ENCODE measurements around the gene ACP5. TPM values are rescaled to one million over a fixed set of nuclear protein-coding genes. Genes with fewer than 3 reads are reported as not detected.

ACP5 gene
- polyA plus RNA-seq, 1 donor (not counting 4 experiments of a cell fraction or from before 2014, with no cell fraction given): 15.0 TPM

DNA sequence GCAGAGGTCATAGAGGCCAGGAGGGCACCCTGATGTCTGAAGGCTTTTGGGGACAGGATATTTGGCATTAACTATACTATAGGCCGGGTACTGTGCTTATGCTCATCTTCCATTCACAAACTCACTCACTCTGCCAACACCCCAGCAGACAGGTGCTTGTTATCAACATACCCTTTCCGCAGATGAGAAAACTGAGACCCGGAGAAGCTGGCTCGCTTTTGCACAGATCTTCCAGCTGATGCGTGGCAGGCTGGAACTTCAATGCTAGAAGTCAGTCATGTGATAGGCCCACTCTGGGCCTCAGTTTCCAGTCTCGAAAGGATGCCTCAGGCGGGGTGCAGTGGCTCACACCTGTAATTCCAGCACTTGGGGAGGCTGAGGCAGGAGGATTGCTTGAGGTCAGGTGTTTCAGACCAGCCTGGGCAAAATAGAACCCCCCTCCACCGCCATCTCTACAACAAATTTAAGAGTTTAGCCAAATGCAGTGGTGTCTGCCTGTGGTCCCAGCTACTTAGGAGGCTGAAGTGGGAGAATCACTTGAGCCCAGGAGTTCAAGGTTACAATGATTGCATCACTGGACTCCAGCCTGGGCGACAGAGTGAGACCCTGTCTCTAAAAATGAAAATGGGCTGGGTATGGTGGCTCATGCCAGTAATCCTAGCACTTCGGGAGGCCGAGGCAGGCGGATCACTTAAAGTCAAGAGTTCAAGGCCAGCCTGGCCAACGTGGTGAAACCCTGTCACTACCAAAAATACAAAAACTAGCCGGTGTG lies 29.3 kb downstream of the ACP5 start:
- dilution Hi-C loops (cut with MboI; ENCODE audit: extremely low pct_ligation_motif_present, low sequenced_read_pairs): no loop called here

DNA sequence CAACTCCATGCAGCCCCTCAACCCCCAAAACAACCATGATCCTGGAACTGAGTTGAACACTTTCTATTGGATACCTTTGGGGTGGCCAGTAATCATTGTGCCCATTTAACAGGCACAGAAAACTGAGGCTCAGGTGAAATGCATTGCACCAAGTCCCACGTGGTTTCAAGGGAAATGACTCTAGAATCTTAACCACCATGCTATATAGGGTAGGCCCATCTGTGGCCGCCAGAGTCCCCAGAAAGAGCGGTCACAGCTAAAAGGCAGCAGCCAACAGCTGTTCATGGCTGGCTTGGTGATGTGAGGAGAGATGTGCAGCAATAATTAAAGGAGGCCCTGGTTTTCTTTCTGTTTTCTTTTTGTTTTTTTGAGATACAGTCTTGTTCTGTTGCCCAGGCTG lies 36.2 kb downstream of the ACP5 start:
- Histone ChIP-seq H3K27ac (ENCODE audit: control insufficient read depth, insufficient read depth, low read length) (no peak overlapping the region), H3K9me3 (ENCODE audit: control insufficient read depth, low read depth, low read length) (no peaks in the 10 kb centered on the region), H4K20me1 (ENCODE audit: control insufficient read depth, extremely low read depth, insufficient read depth, low read length) (peaks cover 2% of the 10 kb centered on the region), H3K4me2 (ENCODE audit: control insufficient read depth, extremely low read depth, insufficient read depth, low read depth, low read length) (no peak overlapping the region), H2AFZ (ENCODE audit: control insufficient read depth, low read length) (no peak overlapping the region), H3K36me3 (ENCODE audit: control insufficient read depth in 2 of 2, extremely low read depth in 1 of 2, insufficient read depth in 2 of 2, low read length in 2 of 2) (no peaks in the 10 kb centered on the region), H3K4me3 (ENCODE audit: control insufficient read depth in 2 of 3, extremely low read depth in 1 of 3, insufficient read depth in 2 of 3, low read depth in 1 of 3, low read length in 3 of 3) (no peak overlapping the region), H3K9me1 (ENCODE audit: control insufficient read depth, extremely low read depth, insufficient read depth, low read length) (no peaks in the 10 kb centered on the region), H3K27me3 (ENCODE audit: control insufficient read depth, extremely low read depth, insufficient read depth, low read length) (peaks cover 12% of the 10 kb centered on the region), H3K9ac (ENCODE audit: control insufficient read depth, extremely low read depth, insufficient read depth, low read length) (no peak overlapping the region), H3K4me1 (ENCODE audit: control insufficient read depth, extremely low read depth, insufficient read depth, low read length) (peaks cover 9% of the 10 kb centered on the region), H3K79me2 (ENCODE audit: control insufficient read depth, insufficient read depth, low read length) (no peaks in the 10 kb centered on the region)
- dilution Hi-C loops (cut with MboI; ENCODE audit: extremely low pct_ligation_motif_present, low sequenced_read_pairs): no loop called here
- FAIRE-seq (no peak), DNase-seq (ENCODE audit: low read depth, low spot score) (no peak)
- TF ChIP-seq, protein P1, sequence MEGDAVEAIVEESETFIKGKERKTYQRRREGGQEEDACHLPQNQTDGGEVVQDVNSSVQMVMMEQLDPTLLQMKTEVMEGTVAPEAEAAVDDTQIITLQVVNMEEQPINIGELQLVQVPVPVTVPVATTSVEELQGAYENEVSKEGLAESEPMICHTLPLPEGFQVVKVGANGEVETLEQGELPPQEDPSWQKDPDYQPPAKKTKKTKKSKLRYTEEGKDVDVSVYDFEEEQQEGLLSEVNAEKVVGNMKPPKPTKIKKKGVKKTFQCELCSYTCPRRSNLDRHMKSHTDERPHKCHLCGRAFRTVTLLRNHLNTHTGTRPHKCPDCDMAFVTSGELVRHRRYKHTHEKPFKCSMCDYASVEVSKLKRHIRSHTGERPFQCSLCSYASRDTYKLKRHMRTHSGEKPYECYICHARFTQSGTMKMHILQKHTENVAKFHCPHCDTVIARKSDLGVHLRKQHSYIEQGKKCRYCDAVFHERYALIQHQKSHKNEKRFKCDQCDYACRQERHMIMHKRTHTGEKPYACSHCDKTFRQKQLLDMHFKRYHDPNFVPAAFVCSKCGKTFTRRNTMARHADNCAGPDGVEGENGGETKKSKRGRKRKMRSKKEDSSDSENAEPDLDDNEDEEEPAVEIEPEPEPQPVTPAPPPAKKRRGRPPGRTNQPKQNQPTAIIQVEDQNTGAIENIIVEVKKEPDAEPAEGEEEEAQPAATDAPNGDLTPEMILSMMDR (optimal IDR thresholded peaks at IDR 0.05 in 1 of 3, IDR thresholded peaks at IDR 0.05 in 1 of 3, conservative IDR thresholded peaks at IDR 0.05 in 1 of 3; ENCODE audit: extremely low read depth in 1 of 3, insufficient read depth in 2 of 3, low read length in 3 of 3): no peak
- no peak for TF ChIP-seq EZH2 (IDR thresholded peaks at IDR 0.05; ENCODE audit: low read length)

More for the DNA sequence above, 29.3 kb downstream of the ACP5 start:
- H3K9me1 ChIP-seq (ENCODE audit: control insufficient read depth, extremely low read depth, insufficient read depth, low read length): no peaks in the 10 kb centered on the region
- peaks cover 4 to 5% of the 10 kb centered on the region in 2 experiments for H3K36me3 ChIP-seq (ENCODE audit: control insufficient read depth in 2 of 2, extremely low read depth in 1 of 2, insufficient read depth in 2 of 2, low read length in 2 of 2)
- TF ChIP-seq EZH2 (IDR thresholded peaks at IDR 0.05; ENCODE audit: low read length): no peak
- TF ChIP-seq, protein P1 (optimal IDR thresholded peaks at IDR 0.05 in 1 of 3, IDR thresholded peaks at IDR 0.05 in 1 of 3, conservative IDR thresholded peaks at IDR 0.05 in 1 of 3; ENCODE audit: extremely low read depth in 1 of 3, insufficient read depth in 2 of 3, low read length in 3 of 3): no peak
- H4K20me1 ChIP-seq (ENCODE audit: control insufficient read depth, extremely low read depth, insufficient read depth, low read length): peaks cover 2% of the 10 kb centered on the region
- H3K4me1 ChIP-seq (ENCODE audit: control insufficient read depth, extremely low read depth, insufficient read depth, low read length): peaks cover 7% of the 10 kb centered on the region
- H3K9me3 ChIP-seq (ENCODE audit: control insufficient read depth, low read depth, low read length): no peaks in the 10 kb centered on the region
- H3K4me2 ChIP-seq (ENCODE audit: control insufficient read depth, extremely low read depth, insufficient read depth, low read depth, low read length): no peak overlapping the region
- H2AFZ ChIP-seq (ENCODE audit: control insufficient read depth, low read length): no peak overlapping the region
- H3K9ac ChIP-seq (ENCODE audit: control insufficient read depth, extremely low read depth, insufficient read depth, low read length): no peak overlapping the region
- no peak overlapping the region for H3K27ac ChIP-seq (ENCODE audit: control insufficient read depth, insufficient read depth, low read length)
- no peaks in the 10 kb centered on the region for H3K27me3 ChIP-seq (ENCODE audit: control insufficient read depth, extremely low read depth, insufficient read depth, low read length)
- H3K79me2 ChIP-seq (ENCODE audit: control insufficient read depth, insufficient read depth, low read length): no peaks in the 10 kb centered on the region
- H3K4me3 ChIP-seq (ENCODE audit: control insufficient read depth in 2 of 3, extremely low read depth in 1 of 3, insufficient read depth in 2 of 3, low read depth in 1 of 3, low read length in 3 of 3): no peak overlapping the region
- FAIRE-seq: no peak
- DNase-seq (ENCODE audit: low read depth, low spot score): no peak

Measured in keratinocyte (primary cell).